K562 (cell line): ENCODE results near the gene WDR86. TPM values are rescaled to one million over a fixed set of nuclear protein-coding genes. Genes with fewer than 3 reads are reported as not detected.

Source experiments
- ATAC-seq: fragments of 200-7000 bp; cut with Tn5 transposase; 3 replicates; pipeline ENCODE4 v1.9.1; 2020; ENCODE audit warnings: moderate library complexity
- BruUV-seq: library from RNA; stranded (reverse); fragments of 400-500 nt; replicated peaks from 2 replicates; lab custom pipeline; 2021; lab: Mats Ljungman, UMichigan
- CTCF ChIA-PET: fragments of 300-600 bp; formaldehyde crosslinking; extraction: SDS; loops from one replicate; lab custom pipeline; 2021; ENCODE audit warnings: low intra/inter-chr PET ratio; lab: Yijun Ruan, JAX
- POLR2A ChIA-PET: fragments of 300-600, 350-650 bp; sonication (Branson Sonifier 250); formaldehyde crosslinking; extraction: SDS; loops from one replicate; lab custom pipeline; 2021; ENCODE audit warnings: antibody characterized with exemption, inconsistent platforms; lab: Yijun Ruan, JAX
- DNase-seq, 4 experiments: peaks; one replicate each; pipeline versions ENCODE4 v3.0.0 to v3.0.0-alpha.2; 2011 to 2018; ENCODE audit warnings: low spot score in 3 of 4, mixed read lengths in 3 of 4; ENCODE audit errors: extremely low read depth in 1 of 4
- FAIRE-seq: peaks from 2 replicates; lab custom pipeline; 2011; peaks lifted over from hg19 to GRCh38; lab: Jason Lieb, UNC
- H2AFZ ChIP-seq: 2 replicates; pipeline ENCODE4 v1.6.0; 2011; ENCODE audit warnings: low read depth, low read length, control low read depth, inconsistent platforms
- H3K27ac ChIP-seq: fragments of 200-600 bp; 3 replicates; pipeline ENCODE4 v1.8.0; 2011; ENCODE audit warnings: low read depth, mild to moderate bottlenecking, control low read depth, inconsistent platforms, low read length, moderate library complexity, mixed read lengths; ENCODE audit errors: extremely low read depth
- H3K27me3 ChIP-seq, 2 experiments: fragments of 300-600 bp in 1 of 2; 2 replicates in 1 of 2; 3 replicates in 1 of 2; pipeline versions ENCODE4 v1.6.0 to v1.8.0; 2011; ENCODE audit warnings: inconsistent platforms in 2 of 2, low read length in 2 of 2, mild to moderate bottlenecking in 1 of 2, mixed read lengths in 1 of 2, moderate library complexity in 1 of 2; ENCODE audit not compliant: control insufficient read depth in 2 of 2, insufficient read depth in 2 of 2
- H3K36me3 ChIP-seq: fragments of 300-600 bp; 3 replicates; pipeline ENCODE4 v1.8.0; 2011; ENCODE audit warnings: mild to moderate bottlenecking, low read length, inconsistent platforms; ENCODE audit not compliant: control insufficient read depth, insufficient read depth
- H3K4me1 ChIP-seq, 2 experiments: fragments of 200-600 bp in 1 of 2; replicated peaks in 1 of 2; 2 replicates in 1 of 2; 3 replicates in 1 of 2; pipeline versions ENCODE4 v1.5.1 to v1.8.0; 2011; ENCODE audit warnings: inconsistent platforms in 2 of 2, low read length in 2 of 2, mild to moderate bottlenecking in 1 of 2, mixed read lengths in 1 of 2, moderate library complexity in 1 of 2; ENCODE audit not compliant: control insufficient read depth in 2 of 2, insufficient read depth in 2 of 2
- H3K4me2 ChIP-seq: 2 replicates; pipeline ENCODE4 v1.6.1; 2011; ENCODE audit warnings: low read length, control low read depth, inconsistent platforms, mixed read lengths; ENCODE audit not compliant: insufficient read depth
- H3K4me3 ChIP-seq: fragments of 200-600 bp; sonication (generic), shearing (Covaris generic); 2 replicates; pipeline ENCODE4 v1.5.1; 2016; ENCODE audit warnings: control low read depth, inconsistent platforms
- H3K79me2 ChIP-seq: fragments of 200-600 bp; 3 replicates; pipeline ENCODE4 v1.8.0; 2011; ENCODE audit warnings: low read length, inconsistent platforms; ENCODE audit not compliant: control insufficient read depth, insufficient read depth
- H3K9ac ChIP-seq, 2 experiments: 2 replicates each; pipeline versions ENCODE4 v1.6.0 to v1.6.1; 2011; ENCODE audit warnings: low read depth in 2 of 2, low read length in 2 of 2, control low read depth in 1 of 2, inconsistent platforms in 1 of 2, mild to moderate bottlenecking in 1 of 2, mixed read lengths in 1 of 2; ENCODE audit not compliant: insufficient read depth in 1 of 2
- H3K9me1 ChIP-seq: one replicate; pipeline ENCODE4 v1.6.0; 2011; ENCODE audit warnings: inconsistent platforms, mild to moderate bottlenecking, low read length, moderate library complexity; ENCODE audit not compliant: control insufficient read depth, insufficient read depth
- H3K9me3 ChIP-seq: replicated peaks from 2 replicates; pipeline ENCODE4 v1.5.1; 2011; ENCODE audit warnings: low read depth, low read length, inconsistent platforms; ENCODE audit not compliant: control insufficient read depth, insufficient read depth
- H4K20me1 ChIP-seq: replicated peaks from 2 replicates; pipeline ENCODE4 v1.6.1; 2011; ENCODE audit warnings: low read length, inconsistent platforms, mixed read lengths; ENCODE audit not compliant: control insufficient read depth, insufficient read depth
- CSDE1 ChIP-seq, 2 experiments: fragments of 450-650 bp; IDR thresholded peaks; 2 replicates each; pipeline ENCODE4 v1.6.1; 2016; ENCODE audit warnings: mild to moderate bottlenecking in 1 of 2
- KLF1 ChIP-seq: fragments of 450-650 bp; IDR thresholded peaks from 2 replicates; pipeline ENCODE4 v1.6.1; 2016; ENCODE audit warnings: missing genetic modification characterization, missing compliant biosample characterization
- POLR3G ChIP-seq: IDR thresholded peaks from 2 replicates; pipeline ENCODE4 v1.6.1; 2011; ENCODE audit not compliant: insufficient read length, insufficient replicate concordance; ENCODE audit errors: extremely low read depth
- WHSC1 ChIP-seq: IDR thresholded peaks from one replicate; pipeline ENCODE4 v1.6.1; 2012; ENCODE audit warnings: low read length, control low read depth, inconsistent platforms
- ZC3H4 ChIP-seq: sonication (generic); formaldehyde crosslinking; IDR thresholded peaks from 2 replicates; pipeline ENCODE4 v1.9.0; 2021; ENCODE audit warnings: missing genetic modification reagents, borderline replicate concordance
- ZNF146 ChIP-seq: IDR thresholded peaks from one replicate; pipeline ENCODE4 v1.6.1; 2018; ENCODE audit warnings: missing compliant biosample characterization; ENCODE audit not compliant: unreplicated experiment
- ZNF785 ChIP-seq: fragments of 250-450 bp; sonication (Bioruptor Pico); IDR thresholded peaks from 2 replicates; pipeline ENCODE4 v1.4.0; 2020; ENCODE audit warnings: mild to moderate bottlenecking
- WGBS: fragments of 100-300 bp; shearing (Covaris generic); methylation state at CpG from one replicate; pipeline ENCODE4 v1.1.6; 2016; ENCODE audit warnings: low coverage, mixed read lengths; ENCODE audit not compliant: insufficient coverage; ENCODE audit errors: missing lambda C conversion rate; 5-methylcytosine and 5-hydroxymethylcytosine counted together
- in situ Hi-C: fragments of 300-500 bp; cut with MboI; formaldehyde crosslinking; loops from 4 replicates; pipeline ENCODE4 v1.15.0; 2018; ENCODE audit warnings: inconsistent platforms, mixed read lengths
- intact Hi-C: fragments of 100-400 bp; cut with micrococcal nuclease; formaldehyde crosslinking; loops from 2 replicates; pipeline ENCODE4 v1.14.2; 2022
- polyA plus RNA-seq, 8 experiments: library from polyadenylated mRNA; depleted of rRNA in 4 of 8; stranded (reverse) in 5 of 8; unstranded in 3 of 8; fragments of >200 nt; fragmentation: Nextera tagmentation in 2 of 8; fragmentation: Illumina TruSeq in 1 of 8; extraction: Ambion mirVana in 2 of 8; extraction: Trizol in 1 of 8; gene quantifications; 2 replicates each; pipeline versions ENCODE4 v1.2.1 to v1.2.3, GENCODE V29; 2011 to 2014; ENCODE audit warnings: inconsistent platforms in 1 of 8, missing spikeins in 1 of 8
- total RNA-seq, 7 experiments: library from RNA; depleted of rRNA in 6 of 7; stranded (reverse); fragments of >200 nt in 6 of 7; fragmentation: Illumina TruSeq in 2 of 7; extraction: Trizol in 2 of 7; gene quantifications; 2 replicates each; pipeline versions ENCODE4 v1.2.1 to v1.2.3, GENCODE V29; 2011 to 2021; ENCODE audit warnings: low replicate concordance in 1 of 7

WDR86 gene
- total and polyA plus RNA-seq, 9 of the 15 experiments (the other 6 are each of a cell fraction or from before 2014, with no cell fraction given), result 0.24 TPM; not detected in 8

GRCh38 chr7:151397026-151397425, 12.8 kb downstream of the WDR86 start (continued):
- TF ChIP-seq ZNF785 (CRISPR knock-in tag) (no peak), ZC3H4 (CRISPR knock-in tag) (no peak), KLF1 (tag) (no peak)

GRCh38 chr7:151396328-151396970, 13.4 kb downstream of the WDR86 start:
- H2AFZ ChIP-seq, result no peak overlapping the region
- POLR2A ChIA-PET, result interaction anchor here (0.6 to 1.6 kb wide), 3 partner anchors 8 to 780 kb away, joined by 3 to 5 read pairs (median 3); no protein-coding TSS in a partner anchor
- FAIRE-seq (no peak), ATAC-seq (no peak), DNase-seq (no peak)
- in situ Hi-C loops, result no loop called here
- peaks cover 0 to 8% of the 10 kb centered on the region in 2 experiments; a peak in 3 of 5 replicates for H3K27me3 ChIP-seq
- H3K27ac ChIP-seq, result no peak overlapping the region
- H3K4me3 ChIP-seq, result no peak overlapping the region
- peaks cover 4% of the 10 kb centered on the region for H3K9me1 ChIP-seq
- H3K9ac ChIP-seq, result peak overlapping the region in 1 of 2 experiments; percentile 57; a peak in 1 of 4 replicates
- 47% methylated on average over 7 of the region's 10 CpGs for WGBS
- intact Hi-C loops, result loop anchor here (10.0 kb wide), 1 partner anchor 48 kb away; the partner anchor contains the start of gene CRYGN
- peaks cover 34 to 69% of the 10 kb centered on the region in 2 experiments for H3K4me1 ChIP-seq
- CTCF ChIA-PET, result no interaction called here
- TF ChIP-seq POLR3G (no peak), CSDE1 (IDR thresholded peaks at IDR 0.05) (no peak), ZNF146 (CRISPR knock-in tag) (no peak), WHSC1 (no peak)
- H4K20me1 ChIP-seq, result no peaks in the 10 kb centered on the region
- peaks cover 9% of the 10 kb centered on the region for H3K9me3 ChIP-seq
- no peaks in the 10 kb centered on the region for H3K79me2 ChIP-seq
- no TSS peak for BruUV-seq
- H3K36me3 ChIP-seq, result no peaks in the 10 kb centered on the region
- no peak overlapping the region for H3K4me2 ChIP-seq
